Activated CD4-positive, alpha-beta memory T cell treated with anti-CD3 and anti-CD28 coated beads for 36 hours (primary cell): ENCODE measurements around the gene GGTLC2. TPM values are rescaled to one million over a fixed set of nuclear protein-coding genes. Genes with fewer than 3 reads are reported as not detected.
"Not testable (repeated sequence)": the region's sequence is repeated elsewhere in the genome, so short reads cannot be mapped to it uniquely, and the experiment has no call there.

Source experiments
- CTCF ChIA-PET: fragments of 350-600 bp; sonication (Branson Sonifier 250); formaldehyde crosslinking; loops from one replicate; lab custom pipeline; 2021; ENCODE audit warnings: antibody characterized with exemption, inconsistent platforms; lab: Charles Lee
- POLR2A ChIA-PET: fragments of 350-600 bp; sonication (Branson Sonifier 250); formaldehyde crosslinking; loops from one replicate; lab custom pipeline; 2021; ENCODE audit warnings: antibody characterized with exemption; lab: Charles Lee
- DNase-seq: peaks from one replicate; pipeline ENCODE4 v3.0.0-alpha.2; 2020
- H3K27ac Mint-ChIP-seq: one replicate; pipeline ENCODE4 v1.8.0; 2021; ENCODE audit warnings: mixed read lengths
- H3K27me3 Mint-ChIP-seq: one replicate; pipeline ENCODE4 v1.8.0; 2021; ENCODE audit warnings: mixed read lengths
- H3K36me3 Mint-ChIP-seq: one replicate; pipeline ENCODE4 v1.8.0; 2021; ENCODE audit warnings: mixed read lengths
- H3K4me1 Mint-ChIP-seq: one replicate; pipeline ENCODE4 v1.8.0; 2021; ENCODE audit warnings: low read depth, mixed read lengths
- H3K4me3 Mint-ChIP-seq: one replicate; pipeline ENCODE4 v1.8.0; 2021; ENCODE audit warnings: mild to moderate bottlenecking, mixed read lengths
- H3K9me3 Mint-ChIP-seq: one replicate; pipeline ENCODE4 v1.8.0; 2021; ENCODE audit warnings: mixed read lengths
- intact Hi-C: fragments of 100-400 bp; cut with micrococcal nuclease; formaldehyde crosslinking; loops from one replicate; pipeline ENCODE4 v1.15.1; 2023
- total RNA-seq, 2 experiments: library from RNA; stranded (reverse); gene quantifications; one replicate each; pipeline ENCODE4 v1.2.3, GENCODE V29; 2021

Gene GGTLC2
- not detected for total RNA-seq

DNA sequence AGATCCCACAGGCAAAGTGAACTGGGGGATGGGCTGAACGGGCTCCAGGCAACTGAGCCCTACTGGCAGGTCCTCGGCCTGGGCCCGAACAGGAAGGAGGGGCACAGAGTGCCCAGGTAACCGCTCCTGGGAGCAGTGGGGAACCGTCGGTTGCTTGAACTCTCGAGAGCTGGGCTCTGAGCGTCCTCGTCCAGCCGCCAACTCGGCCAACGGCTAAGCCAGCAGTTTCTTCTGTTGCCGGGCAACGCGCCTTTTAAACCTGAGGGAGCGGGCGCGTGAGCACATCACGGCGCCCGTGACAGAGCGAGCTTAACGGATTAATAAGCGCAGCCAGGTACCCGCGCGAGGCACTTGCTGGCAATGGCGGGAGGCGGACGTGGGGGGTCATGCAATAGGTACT is at the start of gene GGTLC2:
Gene GGTLC2 (plus strand): TSS at position 301 of the 400 bp plus-strand sequence. CDS start 1,732 bp downstream, outside the sequence.
- DNase-seq, intact Hi-C loops, H3K27ac Mint-ChIP-seq, H3K36me3 Mint-ChIP-seq, H3K27me3 Mint-ChIP-seq, H3K9me3 Mint-ChIP-seq, H3K4me1 Mint-ChIP-seq, H3K4me3 Mint-ChIP-seq, CTCF ChIA-PET, POLR2A ChIA-PET: not testable (repeated sequence)

GRCh38 chr22:22595001-22595835 is 49.2 kb upstream of the GGTLC2 start:
- POLR2A ChIA-PET = no interaction called here
- H3K27ac Mint-ChIP-seq = no peak overlapping the region
- no peaks in the 10 kb centered on the region for H3K9me3 Mint-ChIP-seq
- CTCF ChIA-PET = interaction anchor here (1.3 kb wide), 1 partner anchor 10 kb away, joined by 3 read pairs; no protein-coding TSS in a partner anchor
- H3K4me3 Mint-ChIP-seq = no peak overlapping the region
- peaks cover 4% of the 10 kb centered on the region for H3K27me3 Mint-ChIP-seq
- H3K4me1 Mint-ChIP-seq = peaks cover 5% of the 10 kb centered on the region
- intact Hi-C loops = loop anchor here (10.0 kb wide), 1 partner anchor 90 kb away; no protein-coding TSS in a partner anchor
- DNase-seq = no peak
- no peaks in the 10 kb centered on the region for H3K36me3 Mint-ChIP-seq

DNA sequence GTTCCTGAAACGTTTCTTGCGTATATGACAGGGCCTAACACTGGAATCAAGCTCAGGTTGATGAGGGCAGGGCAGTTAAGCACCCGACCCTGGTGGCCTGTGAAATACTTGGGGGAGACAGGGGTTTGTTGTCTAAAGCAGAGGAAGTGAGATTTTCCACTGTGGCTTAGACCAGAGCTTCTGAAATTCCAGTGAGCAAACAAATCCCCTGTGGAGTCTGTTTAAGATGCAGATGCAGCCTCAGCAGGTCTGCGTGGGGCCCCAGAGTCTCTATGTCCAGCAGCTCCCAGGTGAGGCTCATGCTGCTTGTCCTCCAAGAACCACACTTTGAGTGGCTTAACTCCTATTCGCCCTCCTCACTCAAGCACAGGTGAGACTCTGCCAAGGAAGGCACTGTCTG is 46.3 kb upstream of the GGTLC2 start:
- POLR2A ChIA-PET = no interaction called here
- H3K27ac Mint-ChIP-seq = no peak overlapping the region
- H3K36me3 Mint-ChIP-seq = no peaks in the 10 kb centered on the region
- peaks cover 4% of the 10 kb centered on the region for H3K27me3 Mint-ChIP-seq
- H3K4me3 Mint-ChIP-seq = no peak overlapping the region
- CTCF ChIA-PET = interaction anchor here (1.2 to 3.4 kb wide), 2 partner anchors 11 to 104 kb away, joined by 3 to 20 read pairs; no protein-coding TSS in a partner anchor
- peaks cover 5% of the 10 kb centered on the region for H3K4me1 Mint-ChIP-seq
- no peak for DNase-seq
- no peaks in the 10 kb centered on the region for H3K9me3 Mint-ChIP-seq
- intact Hi-C loops = loop anchor here (10.0 kb wide), 1 partner anchor 87 kb away; no protein-coding TSS in a partner anchor

- no peaks in the 10 kb centered on the region for H3K27me3 Mint-ChIP-seq
- H3K36me3 Mint-ChIP-seq = no peaks in the 10 kb centered on the region
- ChIA-PET POLR2A (no interaction called here), CTCF (interaction anchor here (3.4 kb wide), 1 partner anchor 12 kb away, joined by 20 read pairs; no protein-coding TSS in a partner anchor)
- intact Hi-C loops = loop anchor here (10.0 kb wide), 1 partner anchor 86 kb away; no protein-coding TSS in a partner anchor
- no peak for DNase-seq
- no peak overlapping the region for H3K27ac Mint-ChIP-seq
- no peak overlapping the region for H3K4me3 Mint-ChIP-seq
- H3K4me1 Mint-ChIP-seq = no peaks in the 10 kb centered on the region
- no peaks in the 10 kb centered on the region for H3K9me3 Mint-ChIP-seq
Measured at GRCh38 chr22:22599248-22599647, 45.2 kb upstream of the GGTLC2 start.

- Mint-ChIP-seq H3K27me3 (no peaks in the 10 kb centered on the region), H3K4me3 (no peak overlapping the region)
- intact Hi-C loops = no loop called here
Measured at GRCh38 chr22:22600531-22601261, 43.7 kb upstream of the GGTLC2 start.

GRCh38 chr22:22603470-22603947 is 40.9 kb upstream of the GGTLC2 start:
- intact Hi-C loops = no loop called here
- DNase-seq = no peak
- no peaks in the 10 kb centered on the region for H3K36me3 Mint-ChIP-seq
- H3K9me3 Mint-ChIP-seq = no peaks in the 10 kb centered on the region
- H3K4me1 Mint-ChIP-seq = no peaks in the 10 kb centered on the region
- ChIA-PET POLR2A (no interaction called here), CTCF (no interaction called here)
- H3K4me3 Mint-ChIP-seq = no peak overlapping the region
- no peak overlapping the region for H3K27ac Mint-ChIP-seq
- H3K27me3 Mint-ChIP-seq = no peaks in the 10 kb centered on the region

More at GRCh38 chr22:22600531-22601261, 43.7 kb upstream of the GGTLC2 start:
- ChIA-PET CTCF (interaction anchor here (1.3 to 3.4 kb wide), 2 partner anchors 14 to 137 kb away, joined by 4 to 20 read pairs; no protein-coding TSS in a partner anchor), POLR2A (no interaction called here)
- DNase-seq = no peak
- H3K9me3 Mint-ChIP-seq = no peaks in the 10 kb centered on the region
- no peak overlapping the region for H3K27ac Mint-ChIP-seq
- no peaks in the 10 kb centered on the region for H3K4me1 Mint-ChIP-seq
- H3K36me3 Mint-ChIP-seq = no peaks in the 10 kb centered on the region

GRCh38 chr22:22604326-22605073 is 39.9 kb upstream of the GGTLC2 start:
- Mint-ChIP-seq H3K27me3 (no peaks in the 10 kb centered on the region), H3K4me3 (no peak overlapping the region), H3K36me3 (no peaks in the 10 kb centered on the region), H3K27ac (no peak overlapping the region), H3K9me3 (no peaks in the 10 kb centered on the region), H3K4me1 (no peaks in the 10 kb centered on the region)
- POLR2A ChIA-PET = no interaction called here
- DNase-seq = no peak
- CTCF ChIA-PET = interaction anchor here (1.0 to 1.2 kb wide), 2 partner anchors 10 to 17 kb away, joined by 3 to 4 read pairs; no protein-coding TSS in a partner anchor
- intact Hi-C loops = no loop called here

DNA sequence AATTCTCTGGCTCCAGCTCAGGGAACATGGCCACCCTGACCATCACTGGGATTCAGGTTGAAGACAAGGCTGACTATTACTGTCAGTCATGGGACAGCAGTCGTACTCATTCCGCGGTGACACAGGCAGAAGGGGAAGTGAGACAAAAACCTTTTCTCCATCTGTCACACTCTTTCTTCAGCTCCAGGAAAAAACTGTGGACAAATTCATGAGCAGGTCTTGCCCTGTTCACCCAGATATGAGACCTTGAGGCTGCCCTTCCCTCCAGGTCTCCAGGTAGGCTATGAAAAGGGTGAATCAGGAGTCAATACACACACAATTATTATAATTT is 39.4 kb upstream of the GGTLC2 start:
- no peak for DNase-seq
- Mint-ChIP-seq H3K4me1 (no peaks in the 10 kb centered on the region), H3K36me3 (no peaks in the 10 kb centered on the region), H3K4me3 (no peak overlapping the region), H3K27ac (no peak overlapping the region), H3K9me3 (no peaks in the 10 kb centered on the region), H3K27me3 (no peaks in the 10 kb centered on the region)
- ChIA-PET POLR2A (no interaction called here), CTCF (interaction anchor here (1.0 to 1.2 kb wide), 2 partner anchors 10 to 18 kb away, joined by 3 to 4 read pairs; no protein-coding TSS in a partner anchor)
- intact Hi-C loops = no loop called here

DNA sequence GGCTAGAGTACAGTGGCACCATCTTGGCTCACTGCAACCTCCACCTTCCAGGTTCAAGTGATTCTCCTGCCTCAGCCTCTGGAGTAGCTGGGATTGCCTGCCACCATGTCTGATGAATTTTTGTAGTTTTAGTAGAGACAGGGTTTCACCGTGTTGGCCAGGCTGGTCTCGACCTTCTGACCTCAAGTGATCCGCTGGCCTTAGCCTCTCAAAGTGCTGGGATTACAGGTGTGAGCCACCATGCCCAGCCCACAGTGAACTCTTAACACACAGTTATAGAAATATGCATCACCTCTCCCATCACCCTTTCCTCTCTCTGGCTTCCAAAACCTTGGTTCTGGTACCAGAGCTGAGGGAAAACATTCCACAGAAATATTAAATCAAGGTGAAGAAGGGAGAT is 36.4 kb upstream of the GGTLC2 start:
- DNase-seq, CTCF ChIA-PET, H3K4me3 Mint-ChIP-seq, H3K4me1 Mint-ChIP-seq, intact Hi-C loops, H3K36me3 Mint-ChIP-seq, POLR2A ChIA-PET, H3K9me3 Mint-ChIP-seq, H3K27me3 Mint-ChIP-seq, H3K27ac Mint-ChIP-seq: not testable (repeated sequence)

DNA sequence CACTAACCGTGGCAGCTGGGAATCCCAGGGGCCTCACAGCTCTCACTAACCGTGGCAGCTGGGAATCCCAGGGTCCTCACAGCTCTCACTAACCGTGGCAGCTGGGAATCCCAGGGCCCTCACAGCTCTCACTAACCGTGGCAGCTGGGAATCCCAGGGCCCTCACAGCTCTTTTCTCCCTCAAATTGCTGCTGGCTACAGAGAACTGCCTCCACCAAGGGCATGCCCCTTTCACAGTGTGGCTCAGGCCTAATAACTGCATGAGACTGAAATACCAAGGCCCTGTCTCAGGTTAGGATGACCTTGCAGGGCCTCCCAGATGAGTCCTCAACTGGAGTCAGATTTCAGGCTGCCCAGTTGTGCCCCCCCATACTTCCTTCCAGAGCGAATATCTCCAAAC is 35.1 kb upstream of the GGTLC2 start:
- H3K27ac Mint-ChIP-seq = no peak overlapping the region
- CTCF ChIA-PET = no interaction called here
- H3K9me3 Mint-ChIP-seq = no peaks in the 10 kb centered on the region
- H3K4me1 Mint-ChIP-seq = no peaks in the 10 kb centered on the region
- POLR2A ChIA-PET = no interaction called here
- intact Hi-C loops = no loop called here
- DNase-seq = no peak
- H3K36me3 Mint-ChIP-seq = no peaks in the 10 kb centered on the region
- no peak overlapping the region for H3K4me3 Mint-ChIP-seq
- no peaks in the 10 kb centered on the region for H3K27me3 Mint-ChIP-seq

- Mint-ChIP-seq H3K4me3 (no peak overlapping the region), H3K9me3 (no peaks in the 10 kb centered on the region), H3K4me1 (peaks cover 12% of the 10 kb centered on the region), H3K27me3 (peaks cover 9% of the 10 kb centered on the region), H3K36me3 (no peaks in the 10 kb centered on the region), H3K27ac (no peak overlapping the region)
- ChIA-PET CTCF (interaction anchor here (1.1 kb wide), 1 partner anchor 21 kb away, joined by 3 read pairs; no protein-coding TSS in a partner anchor), POLR2A (no interaction called here)
- intact Hi-C loops = no loop called here
- DNase-seq = no peak
Measured at GRCh38 chr22:22612516-22612915, 31.9 kb upstream of the GGTLC2 start.
